MM.1S (cell line): ENCODE measurements around the gene PRR15L.

Source experiments
- DNase-seq: peaks from one replicate; pipeline ENCODE4 v3.0.0-alpha.2; 2015
- H2AFZ ChIP-seq: fragments of 300-600 bp; sonication (generic); 2 replicates; pipeline ENCODE4 v1.6.0; 2016; ENCODE audit warnings: antibody characterized with exemption, low read length
- H3F3A ChIP-seq: fragments of 300-600 bp; sonication (generic); 2 replicates; pipeline ENCODE4 v1.6.1; 2016; ENCODE audit warnings: mild to moderate bottlenecking, antibody characterized with exemption, low read length, moderate library complexity, mixed read lengths; ENCODE audit not compliant: insufficient read depth
- H3K27ac ChIP-seq: fragments of 300-600 bp; sonication (generic); 2 replicates; pipeline ENCODE4 v1.5.1; 2016; ENCODE audit warnings: mild to moderate bottlenecking, low read length
- H3K27me3 ChIP-seq: fragments of 300-600 bp; sonication (generic); replicated peaks from 2 replicates; pipeline ENCODE4 v1.6.0; 2016; ENCODE audit warnings: low read length; ENCODE audit not compliant: insufficient read depth
- H3K36me3 ChIP-seq: fragments of 300-600 bp; sonication (generic); replicated peaks from 2 replicates; pipeline ENCODE4 v1.6.1; 2016; ENCODE audit warnings: mild to moderate bottlenecking, low read length, mixed read lengths; ENCODE audit not compliant: insufficient read depth
- H3K4me1 ChIP-seq: fragments of 300-600 bp; sonication (generic); 2 replicates; pipeline ENCODE4 v1.6.1; 2016; ENCODE audit warnings: low read length, mixed read lengths
- H3K4me2 ChIP-seq: fragments of 300-600 bp; sonication (generic); 2 replicates; pipeline ENCODE4 v1.6.0; 2016; ENCODE audit warnings: low read depth, low read length
- H3K4me3 ChIP-seq: fragments of 300-600 bp; sonication (generic); 2 replicates; pipeline ENCODE4 v1.5.1; 2016; ENCODE audit warnings: low read length, mixed read lengths
- H3K79me2 ChIP-seq: fragments of 300-600 bp; sonication (generic); 2 replicates; pipeline ENCODE4 v1.6.1; 2016; ENCODE audit warnings: mixed run types, low read length, mixed read lengths
- H3K9ac ChIP-seq: fragments of 300-600 bp; sonication (generic); 2 replicates; pipeline ENCODE4 v1.6.1; 2016; ENCODE audit warnings: low read length, mixed read lengths
- H3K9me2 ChIP-seq: fragments of 300-600 bp; sonication (generic); replicated peaks from 2 replicates; pipeline ENCODE4 v1.6.1; 2016; ENCODE audit warnings: mild to moderate bottlenecking, low read length, mixed read lengths; ENCODE audit not compliant: insufficient read depth
- H3K9me3 ChIP-seq: fragments of 300-600 bp; sonication (generic); replicated peaks from 2 replicates; pipeline ENCODE4 v1.6.1; 2016; ENCODE audit warnings: mild to moderate bottlenecking, low read length, mixed read lengths; ENCODE audit not compliant: insufficient read depth
- H4K20me1 ChIP-seq: fragments of 300-600 bp; sonication (generic); 2 replicates; pipeline ENCODE4 v1.6.1; 2016; ENCODE audit warnings: mild to moderate bottlenecking, low read length, moderate library complexity, mixed read lengths; ENCODE audit not compliant: insufficient read depth
- CTCF ChIP-seq: fragments of 300-600 bp; sonication (generic); IDR thresholded peaks from 2 replicates; pipeline ENCODE4 v1.5.1; 2016; ENCODE audit warnings: antibody characterized with exemption, low read length, mixed read lengths
- EZH2 ChIP-seq: fragments of 300-600 bp; sonication (generic); optimal IDR thresholded peaks from 2 replicates; pipeline ENCODE3; 2017; ENCODE audit warnings: low read depth, mild to moderate bottlenecking, antibody characterized with exemption, low read length, mixed read lengths
- EZH2phosphoT487 ChIP-seq: fragments of 300-600 bp; sonication (generic); IDR thresholded peaks from 2 replicates; pipeline ENCODE4 v1.6.1; 2018; ENCODE audit warnings: antibody characterized with exemption, low read length

The PRR15L gene

GRCh38 chr17:47994724-47995123, 37.0 kb upstream of the PRR15L start:
- H3K9me3 ChIP-seq = no peaks in the 10 kb centered on the region
- no peak overlapping the region for H3K27ac ChIP-seq
- H3K36me3 ChIP-seq = no peaks in the 10 kb centered on the region
- H3K79me2 ChIP-seq = no peaks in the 10 kb centered on the region
- H3F3A ChIP-seq = peaks cover 4% of the 10 kb centered on the region; the same call in 1 of the 2 replicates
- H3K4me3 ChIP-seq = no peak overlapping the region
- TF ChIP-seq EZH2 (no peak), EZH2phosphoT487 (no peak), CTCF (no peak)
- no peak overlapping the region for H3K9ac ChIP-seq
- no peak overlapping the region for H2AFZ ChIP-seq
- peaks cover 12% of the 10 kb centered on the region for H3K4me1 ChIP-seq
- no peaks in the 10 kb centered on the region for H4K20me1 ChIP-seq
- H3K9me2 ChIP-seq = no peaks in the 10 kb centered on the region
- H3K4me2 ChIP-seq = no peak overlapping the region
- H3K27me3 ChIP-seq = no peaks in the 10 kb centered on the region
- DNase-seq = no peak

- H3K27ac ChIP-seq = no peak overlapping the region
- H3K79me2 ChIP-seq = no peaks in the 10 kb centered on the region
- peaks cover 11% of the 10 kb centered on the region for H3F3A ChIP-seq
- DNase-seq = no peak
- no peaks in the 10 kb centered on the region for H3K9me3 ChIP-seq
- peaks cover 20% of the 10 kb centered on the region for H3K4me1 ChIP-seq
- H3K4me3 ChIP-seq = no peak overlapping the region
- no peaks in the 10 kb centered on the region for H3K36me3 ChIP-seq
- H2AFZ ChIP-seq = no peak overlapping the region
- H3K9me2 ChIP-seq = no peaks in the 10 kb centered on the region
- H3K4me2 ChIP-seq = no peak overlapping the region
- no peaks in the 10 kb centered on the region for H4K20me1 ChIP-seq
- TF ChIP-seq EZH2 (no peak), EZH2phosphoT487 (no peak), CTCF (no peak)
- H3K9ac ChIP-seq = no peak overlapping the region
- H3K27me3 ChIP-seq = no peaks in the 10 kb centered on the region
Observed at GRCh38 chr17:47993964-47994363, 36.3 kb upstream of the PRR15L start.

GRCh38 chr17:47993031-47993564, 35.4 kb upstream of the PRR15L start:
- Histone ChIP-seq H3K9me2 (no peaks in the 10 kb centered on the region), H3F3A (peaks cover 12% of the 10 kb centered on the region), H4K20me1 (no peaks in the 10 kb centered on the region), H3K36me3 (no peaks in the 10 kb centered on the region), H3K27ac (no peak overlapping the region), H2AFZ (no peak overlapping the region), H3K79me2 (no peaks in the 10 kb centered on the region), H3K27me3 (no peaks in the 10 kb centered on the region), H3K4me1 (peaks cover 25% of the 10 kb centered on the region), H3K4me3 (no peak overlapping the region), H3K9me3 (no peaks in the 10 kb centered on the region), H3K9ac (no peak overlapping the region), H3K4me2 (no peak overlapping the region)
- DNase-seq = no peak
- TF ChIP-seq EZH2phosphoT487 (no peak), EZH2 (no peak), CTCF (no peak)
